Mesenchymal stem cell (in vitro differentiated cells and primary cell): ENCODE data around the gene SCN4B.

Experiments used
- DNase-seq: peaks from one replicate; pipeline ENCODE4 v3.0.0-alpha.2; 2013
- H2AFZ ChIP-seq: one replicate; pipeline ENCODE4 v1.6.1; 2013; ENCODE audit warnings: low read depth, mild to moderate bottlenecking, control low read depth, inconsistent platforms, low read length, moderate library complexity
- H2AK5ac ChIP-seq: 2 replicates; pipeline ENCODE4 v1.6.1; 2013; ENCODE audit warnings: low read length, moderate library complexity, mild to moderate bottlenecking, inconsistent platforms; ENCODE audit not compliant: severe bottlenecking
- H2BK120ac ChIP-seq: one replicate; pipeline ENCODE4 v1.6.1; 2013; ENCODE audit warnings: low read depth, mild to moderate bottlenecking, inconsistent platforms, low read length, moderate library complexity
- H2BK12ac ChIP-seq, 2 experiments: one replicate each; pipeline ENCODE4 v1.6.1; 2013; ENCODE audit warnings: inconsistent platforms in 2 of 2, low read length in 2 of 2, mild to moderate bottlenecking in 2 of 2, moderate library complexity in 2 of 2, control low read depth in 1 of 2
- H2BK15ac ChIP-seq: one replicate; pipeline ENCODE4 v1.6.1; 2013; ENCODE audit warnings: mild to moderate bottlenecking, low read depth, inconsistent platforms; ENCODE audit not compliant: poor library complexity, severe bottlenecking
- H2BK5ac ChIP-seq: 2 replicates; pipeline ENCODE4 v1.6.1; 2013; ENCODE audit warnings: low read depth, mild to moderate bottlenecking, low read length, control low read depth, inconsistent platforms; ENCODE audit not compliant: poor library complexity, severe bottlenecking
- H3K14ac ChIP-seq, 2 experiments: one replicate each; pipeline ENCODE4 v1.6.1; 2013; ENCODE audit warnings: inconsistent platforms in 2 of 2, low read length in 2 of 2, control low read depth in 1 of 2, mild to moderate bottlenecking in 1 of 2, moderate library complexity in 1 of 2
- H3K18ac ChIP-seq, 2 experiments: one replicate each; pipeline ENCODE4 v1.6.1; 2013; ENCODE audit warnings: inconsistent platforms in 2 of 2, low read length in 2 of 2, control low read depth in 1 of 2, low read depth in 1 of 2, mild to moderate bottlenecking in 1 of 2
- H3K23ac ChIP-seq, 2 experiments: one replicate each; pipeline ENCODE4 v1.6.1; 2013; ENCODE audit warnings: inconsistent platforms in 2 of 2, low read length in 2 of 2, mild to moderate bottlenecking in 2 of 2, moderate library complexity in 2 of 2, control low read depth in 1 of 2
- H3K27ac ChIP-seq: 2 replicates; pipeline ENCODE4 v1.5.1; 2013; ENCODE audit warnings: mild to moderate bottlenecking, moderate library complexity, low read length, control low read depth, inconsistent platforms; ENCODE audit not compliant: poor library complexity, severe bottlenecking
- H3K27me3 ChIP-seq, 2 experiments: 2 replicates each; pipeline versions ENCODE4 v1.6.1 to v1.7.0; 2013; ENCODE audit warnings: low read length in 2 of 2, mild to moderate bottlenecking in 2 of 2, moderate library complexity in 2 of 2, control low read depth in 1 of 2, inconsistent platforms in 1 of 2; ENCODE audit not compliant: control insufficient read depth in 1 of 2, insufficient read depth in 1 of 2
- H3K36me3 ChIP-seq, 2 experiments: 2 replicates each; pipeline versions ENCODE4 v1.6.1 to v1.7.0; 2013; ENCODE audit warnings: low read length in 2 of 2, control low read depth in 1 of 2, inconsistent platforms in 1 of 2, low read depth in 1 of 2, mild to moderate bottlenecking in 1 of 2; ENCODE audit not compliant: insufficient read depth in 2 of 2, control insufficient read depth in 1 of 2
- H3K4ac ChIP-seq, 2 experiments: one replicate each; pipeline ENCODE4 v1.6.1; 2013; ENCODE audit warnings: inconsistent platforms in 2 of 2, low read length in 2 of 2, mild to moderate bottlenecking in 2 of 2, moderate library complexity in 2 of 2, control low read depth in 1 of 2, low read depth in 1 of 2
- H3K4me1 ChIP-seq: 2 replicates; pipeline ENCODE4 v1.6.1; 2013; ENCODE audit warnings: low read depth, low read length, control low read depth; ENCODE audit not compliant: control insufficient read depth, insufficient read depth
- H3K4me2 ChIP-seq: 2 replicates; pipeline ENCODE4 v1.6.1; 2013; ENCODE audit warnings: low read length, mild to moderate bottlenecking, inconsistent platforms; ENCODE audit not compliant: poor library complexity, severe bottlenecking
- H3K4me3 ChIP-seq, 2 experiments: 2 replicates each; pipeline versions ENCODE4 v1.5.1 to v1.7.0; 2013; ENCODE audit warnings: low read length in 2 of 2, mild to moderate bottlenecking in 2 of 2, control low read depth in 1 of 2, low read depth in 1 of 2; ENCODE audit not compliant: insufficient read depth in 1 of 2
- H3K79me1 ChIP-seq: replicated peaks from 2 replicates; pipeline ENCODE4 v1.6.1; 2013; ENCODE audit warnings: mild to moderate bottlenecking, control low read depth, low read length, inconsistent platforms; ENCODE audit not compliant: poor library complexity, severe bottlenecking
- H3K9ac ChIP-seq: 2 replicates; pipeline ENCODE4 v1.7.0; 2013; ENCODE audit warnings: mild to moderate bottlenecking, low read length, moderate library complexity
- H3K9me3 ChIP-seq: 2 replicates; pipeline ENCODE4 v1.7.0; 2013; ENCODE audit warnings: mild to moderate bottlenecking, low read length; ENCODE audit not compliant: control insufficient read depth
- H4K8ac ChIP-seq: one replicate; pipeline ENCODE4 v1.6.1; 2013; ENCODE audit warnings: inconsistent platforms, mild to moderate bottlenecking, low read length, moderate library complexity
- H4K91ac ChIP-seq: one replicate; pipeline ENCODE4 v1.6.1; 2013; ENCODE audit warnings: mild to moderate bottlenecking, low read length, inconsistent platforms
- WGBS: methylation state at CpG from one replicate; pipeline ENCODE4 v1.1.7; 2013; ENCODE audit warnings: mixed read lengths; 5-methylcytosine and 5-hydroxymethylcytosine counted together

Gene SCN4B

DNA sequence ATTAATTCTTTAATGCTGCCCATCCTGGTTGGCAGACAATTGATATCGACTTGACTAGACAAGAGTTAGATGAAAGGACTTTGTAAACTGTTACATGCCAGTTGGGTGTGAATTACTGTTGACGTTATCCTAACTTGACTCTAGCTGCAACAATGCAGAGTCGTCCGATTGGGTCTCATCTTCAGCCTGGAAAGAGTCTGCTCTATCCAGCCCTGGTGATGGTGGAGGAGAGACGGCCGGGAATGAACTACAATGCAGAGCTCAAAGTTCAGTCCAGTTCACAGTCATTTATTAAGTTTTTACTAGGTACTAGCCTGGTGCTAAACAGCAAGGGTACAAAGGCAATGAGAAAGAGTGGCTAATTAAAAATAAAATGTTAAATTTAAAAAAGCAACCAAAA lies 60.9 kb downstream of the SCN4B start:
- WGBS = 75% methylated on average over 6 of the region's 6 CpGs
- no peak overlapping the region for H3K4me3 ChIP-seq
- H2AFZ ChIP-seq = no peak overlapping the region
- no peak overlapping the region for H2BK12ac ChIP-seq
- H3K27me3 ChIP-seq = peaks cover 21 to 28% of the 10 kb centered on the region in 2 experiments
- H3K18ac ChIP-seq = no peak overlapping the region
- peaks cover 38% of the 10 kb centered on the region for H3K9me3 ChIP-seq
- H3K9ac ChIP-seq = no peak overlapping the region
- no peak overlapping the region for H3K27ac ChIP-seq
- no peaks in the 10 kb centered on the region for H3K36me3 ChIP-seq
- H3K23ac ChIP-seq = no peak overlapping the region
- no peak overlapping the region for H3K4me2 ChIP-seq
- H4K91ac ChIP-seq = no peak overlapping the region
- no peaks in the 10 kb centered on the region for H3K79me1 ChIP-seq
- H2BK5ac ChIP-seq = no peak overlapping the region
- no peaks in the 10 kb centered on the region for H3K4me1 ChIP-seq
- DNase-seq = no peak
- H3K14ac ChIP-seq = no peak overlapping the region
- no peak overlapping the region for H4K8ac ChIP-seq
- no peak overlapping the region for H2BK120ac ChIP-seq
- no peak overlapping the region for H2BK15ac ChIP-seq
- no peak overlapping the region for H3K4ac ChIP-seq
- no peak overlapping the region for H2AK5ac ChIP-seq

DNA sequence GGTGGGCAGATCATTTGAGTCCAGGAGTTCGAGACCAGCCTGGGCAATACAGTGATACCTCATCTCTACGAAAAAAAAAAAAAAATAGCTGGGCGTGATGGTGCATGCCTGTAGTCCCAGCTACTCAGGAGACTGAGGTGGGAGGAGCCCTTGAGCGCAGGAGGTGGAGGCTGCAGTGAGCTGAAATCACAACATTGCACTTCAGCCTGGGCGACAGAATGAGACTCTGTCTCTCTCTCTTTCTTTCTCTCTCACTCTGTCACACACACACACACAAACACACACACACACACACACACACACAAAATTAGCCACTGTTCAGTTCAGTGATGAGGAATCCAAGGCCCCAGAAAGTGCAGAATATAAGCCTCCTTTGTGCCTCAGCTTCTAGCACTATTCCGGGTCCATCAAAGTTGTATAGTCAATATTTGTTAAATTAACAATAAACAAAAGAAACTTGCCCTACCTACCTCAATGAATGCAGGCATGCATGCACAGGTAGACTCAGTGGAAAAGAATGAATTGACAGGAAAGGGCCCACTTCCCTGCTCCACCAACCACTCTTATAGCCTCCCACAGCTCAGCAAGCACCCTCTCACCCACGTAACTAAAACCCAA lies 62.0 kb downstream of the SCN4B start:
- no peak overlapping the region for H3K14ac ChIP-seq
- H4K91ac ChIP-seq = no peak overlapping the region
- WGBS = 81% methylated on average over 6 of the region's 7 CpGs
- H3K27ac ChIP-seq = no peak overlapping the region
- H2BK5ac ChIP-seq = no peak overlapping the region
- no peaks in the 10 kb centered on the region for H3K79me1 ChIP-seq
- H3K23ac ChIP-seq = no peak overlapping the region
- H2BK15ac ChIP-seq = no peak overlapping the region
- H3K4me1 ChIP-seq = no peaks in the 10 kb centered on the region
- no peak overlapping the region for H2AK5ac ChIP-seq
- H3K4ac ChIP-seq = no peak overlapping the region
- H3K9me3 ChIP-seq = peaks cover 44% of the 10 kb centered on the region
- H3K4me2 ChIP-seq = no peak overlapping the region
- H3K9ac ChIP-seq = no peak overlapping the region
- no peak overlapping the region for H3K4me3 ChIP-seq
- H4K8ac ChIP-seq = no peak overlapping the region
- H3K36me3 ChIP-seq = no peaks in the 10 kb centered on the region
- no peak for DNase-seq
- H3K27me3 ChIP-seq = peaks cover 12 to 24% of the 10 kb centered on the region in 2 experiments
- H2BK12ac ChIP-seq = no peak overlapping the region
- no peak overlapping the region for H2AFZ ChIP-seq
- no peak overlapping the region for H3K18ac ChIP-seq
- no peak overlapping the region for H2BK120ac ChIP-seq

DNA sequence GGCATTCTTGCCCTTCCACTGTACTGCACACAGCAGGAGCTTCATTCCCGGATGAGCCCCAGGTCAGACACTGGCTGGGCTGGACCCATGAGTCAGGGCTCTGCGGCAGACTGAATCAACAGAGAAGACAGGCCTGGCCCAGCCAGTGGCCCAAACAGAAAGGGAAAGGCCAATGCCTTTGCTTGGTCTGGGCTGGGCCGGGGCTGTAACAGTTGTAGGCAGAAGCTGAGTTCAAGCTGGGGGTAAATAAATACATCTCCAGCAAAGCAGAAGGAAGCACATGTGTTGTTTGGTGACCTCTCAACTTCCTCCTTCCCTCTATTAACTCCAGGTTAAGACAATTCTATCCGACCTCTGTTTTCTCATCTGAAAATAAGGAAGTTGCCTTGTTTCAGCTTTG lies 64.1 kb downstream of the SCN4B start:
- Histone ChIP-seq H3K4me1 (no peaks in the 10 kb centered on the region), H3K4me3 (no peak overlapping the region), H3K4me2 (no peak overlapping the region), H2BK5ac (no peak overlapping the region), H2BK15ac (no peak overlapping the region), H3K9ac (no peak overlapping the region), H4K91ac (no peak overlapping the region), H3K9me3 (peaks cover 44% of the 10 kb centered on the region), H3K36me3 (no peaks in the 10 kb centered on the region), H3K14ac (no peak overlapping the region), H3K27me3 (peaks cover 15 to 24% of the 10 kb centered on the region in 2 experiments), H2BK120ac (no peak overlapping the region), H4K8ac (no peak overlapping the region), H2BK12ac (no peak overlapping the region), H3K27ac (no peak overlapping the region), H2AK5ac (no peak overlapping the region), H3K18ac (no peak overlapping the region), H2AFZ (no peak overlapping the region), H3K4ac (no peak overlapping the region), H3K23ac (no peak overlapping the region), H3K79me1 (no peaks in the 10 kb centered on the region)
- WGBS = 71% methylated on average over 3 of the region's 4 CpGs
- no peak for DNase-seq

DNA sequence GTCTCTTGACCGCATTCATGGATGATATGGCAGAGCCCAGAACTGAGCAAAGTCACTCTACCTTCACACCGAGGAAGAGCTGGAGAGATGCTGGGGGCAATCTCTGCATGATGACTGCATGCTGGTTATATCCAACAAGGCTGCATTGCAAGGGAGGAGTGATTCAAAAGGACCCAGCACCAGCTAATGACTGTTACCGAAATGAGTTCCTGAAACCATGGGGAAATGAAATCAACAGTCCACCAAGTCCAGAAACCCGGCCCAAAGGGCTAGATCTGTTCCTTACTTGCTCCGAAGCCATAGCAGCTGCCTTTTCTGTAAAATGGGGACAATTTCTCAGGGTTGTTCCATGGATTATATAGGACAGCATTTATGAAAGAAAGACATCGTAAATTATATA lies 64.7 kb downstream of the SCN4B start:
- H2AK5ac ChIP-seq = no peak overlapping the region
- no peak overlapping the region for H2BK15ac ChIP-seq
- H2BK5ac ChIP-seq = no peak overlapping the region
- no peaks in the 10 kb centered on the region for H3K4me1 ChIP-seq
- H3K9ac ChIP-seq = no peak overlapping the region
- H3K18ac ChIP-seq = no peak overlapping the region
- H4K91ac ChIP-seq = no peak overlapping the region
- WGBS = 77% methylated on average over 5 of the region's 6 CpGs
- no peaks in the 10 kb centered on the region for H3K79me1 ChIP-seq
- H3K9me3 ChIP-seq = peaks cover 44% of the 10 kb centered on the region
- H3K27me3 ChIP-seq = peaks cover 19 to 24% of the 10 kb centered on the region in 2 experiments
- no peak overlapping the region for H3K27ac ChIP-seq
- no peak overlapping the region for H2BK12ac ChIP-seq
- H2AFZ ChIP-seq = no peak overlapping the region
- H3K4me3 ChIP-seq = no peak overlapping the region
- no peak overlapping the region for H3K4ac ChIP-seq
- no peak overlapping the region for H2BK120ac ChIP-seq
- no peak overlapping the region for H3K23ac ChIP-seq
- DNase-seq = no peak
- H3K4me2 ChIP-seq = no peak overlapping the region
- H3K14ac ChIP-seq = no peak overlapping the region
- H4K8ac ChIP-seq = no peak overlapping the region
- H3K36me3 ChIP-seq = no peaks in the 10 kb centered on the region
